ENCODE results near the gene ZNF629.
"Not testable (repeated sequence)": the region's sequence is repeated elsewhere in the genome, so short reads cannot be mapped to it uniquely, and the experiment has no call there.

Gene ZNF629

GRCh38 chr16:30786936-30787612 is at the start of gene ZNF629:
ZNF629 (minus strand) TSS chr16:30787205; CDS start chr16:30784482, 2,723 bp downstream.
- Mint-ChIP-seq H3K27ac (peak within 1 kb of the TSS; percentile 92), H3K4me3 (peak within 1 kb of the TSS; percentile 91), H3K36me3 (ENCODE audit: low read depth) (peaks cover 39% of the 10 kb centered on the region), H3K9me3 (no peaks in the 10 kb centered on the region), H3K27me3 (peaks cover 2% of the 10 kb centered on the region), H3K4me1 (ENCODE audit: low read depth) (peaks cover 28% of the 10 kb centered on the region)
- intact Hi-C loops (cut with micrococcal nuclease): loop anchor here (1.0 kb wide), 2 partner anchors 18 to 88 kb away; no protein-coding TSS in a partner anchor

DNA sequence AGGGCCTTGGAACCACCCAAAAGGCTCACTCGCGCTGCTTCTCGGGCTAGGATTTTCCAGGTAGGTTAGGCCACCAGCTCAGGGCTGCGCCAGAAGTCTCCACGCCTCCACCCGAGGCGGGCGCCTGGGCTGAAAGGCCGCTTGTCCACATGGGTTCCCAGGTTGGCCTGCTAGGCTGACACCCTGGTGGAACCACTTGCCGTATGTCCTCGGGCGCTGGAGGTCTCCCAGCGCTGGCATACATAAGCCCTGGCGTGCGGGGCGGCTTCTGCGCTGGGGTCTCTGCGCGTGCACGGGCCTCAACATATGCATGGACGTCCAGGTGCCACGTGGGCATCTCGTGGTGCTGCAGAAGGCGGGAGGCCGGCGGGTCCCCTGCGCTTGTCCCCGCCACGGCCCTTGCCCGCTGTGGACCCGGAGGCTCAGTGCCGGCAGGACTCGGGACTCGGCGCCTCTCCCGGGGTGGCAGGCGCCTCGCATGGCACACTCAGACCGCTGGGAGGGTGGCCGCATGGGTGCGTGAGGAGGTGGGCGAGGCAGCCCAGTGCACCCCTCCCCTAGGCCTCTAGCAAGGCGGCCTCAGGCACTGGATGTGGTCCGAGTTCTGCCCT is 47.2 kb upstream of the ZNF629 start:
- intact Hi-C loops (cut with micrococcal nuclease): no loop called here
- H3K4me1 Mint-ChIP-seq (ENCODE audit: low read depth): no peaks in the 10 kb centered on the region
- no peaks in the 10 kb centered on the region for H3K36me3 Mint-ChIP-seq (ENCODE audit: low read depth)
- H3K9me3 Mint-ChIP-seq: no peaks in the 10 kb centered on the region
- no peak overlapping the region for H3K27ac Mint-ChIP-seq
- no peak overlapping the region for H3K4me3 Mint-ChIP-seq
- H3K27me3 Mint-ChIP-seq: peaks cover 2% of the 10 kb centered on the region

DNA sequence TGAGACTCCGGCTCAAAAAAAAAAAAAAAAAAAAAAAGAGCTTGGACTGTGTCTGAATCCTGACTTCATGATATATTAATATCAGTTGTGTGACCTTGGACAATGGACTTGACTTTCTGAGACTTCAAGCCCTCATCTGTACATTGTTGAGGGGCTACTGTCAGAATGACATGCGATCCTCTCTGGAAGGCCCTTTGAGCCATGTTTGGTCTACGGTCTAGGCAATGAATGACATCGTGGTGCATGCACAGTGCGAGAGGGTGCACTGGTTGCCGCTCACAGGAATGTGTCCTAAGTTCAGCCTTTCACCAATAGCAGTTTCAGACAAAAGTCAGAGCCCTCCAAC is 43.0 kb upstream of the ZNF629 start:
- H3K4me1 Mint-ChIP-seq (ENCODE audit: low read depth): peaks cover 3% of the 10 kb centered on the region

GRCh38 chr16:30829130-30830071 is 42.4 kb upstream of the ZNF629 start:
- Mint-ChIP-seq H3K27me3 (peaks cover 7% of the 10 kb centered on the region), H3K4me3 (no peak overlapping the region), H3K4me1 (ENCODE audit: low read depth) (peaks cover 6% of the 10 kb centered on the region), H3K9me3 (no peaks in the 10 kb centered on the region), H3K36me3 (ENCODE audit: low read depth) (no peaks in the 10 kb centered on the region), H3K27ac (no peak overlapping the region)
- intact Hi-C loops (cut with micrococcal nuclease): no loop called here

More for the DNA sequence above, 43.0 kb upstream of the ZNF629 start:
- H3K36me3 Mint-ChIP-seq (ENCODE audit: low read depth): no peaks in the 10 kb centered on the region
- no peak overlapping the region for H3K4me3 Mint-ChIP-seq
- no peak overlapping the region for H3K27ac Mint-ChIP-seq
- peaks cover 7% of the 10 kb centered on the region for H3K27me3 Mint-ChIP-seq
- intact Hi-C loops (cut with micrococcal nuclease): no loop called here
- H3K9me3 Mint-ChIP-seq: no peaks in the 10 kb centered on the region

DNA sequence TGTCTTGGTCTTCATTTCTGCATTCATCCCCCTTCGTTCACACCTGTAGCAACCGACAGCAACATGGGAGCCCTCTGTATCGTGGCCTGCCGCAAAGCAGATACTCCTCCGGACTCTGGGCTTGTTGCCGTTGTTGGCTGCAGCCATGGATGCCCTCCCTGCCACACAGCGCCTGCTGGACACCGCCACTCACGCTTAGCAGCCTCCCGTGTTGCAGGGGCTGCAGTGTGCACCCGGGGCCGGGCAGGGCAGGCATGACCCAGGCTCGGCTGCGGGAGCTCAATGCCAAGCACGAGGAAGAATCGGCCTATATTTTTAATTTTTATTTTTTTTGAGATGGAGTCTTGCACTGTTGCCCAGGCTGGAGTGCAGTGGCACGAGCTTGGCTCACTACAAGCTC is 34.9 kb upstream of the ZNF629 start:
- H3K27me3 Mint-ChIP-seq: peaks cover 2% of the 10 kb centered on the region
- H3K27ac Mint-ChIP-seq: no peak overlapping the region
- intact Hi-C loops (cut with micrococcal nuclease): no loop called here
- H3K4me1 Mint-ChIP-seq (ENCODE audit: low read depth): peaks cover 6% of the 10 kb centered on the region
- H3K9me3 Mint-ChIP-seq: no peaks in the 10 kb centered on the region
- H3K4me3 Mint-ChIP-seq: no peak overlapping the region
- H3K36me3 Mint-ChIP-seq (ENCODE audit: low read depth): no peaks in the 10 kb centered on the region

- H3K36me3 Mint-ChIP-seq (ENCODE audit: low read depth); H3K4me3 Mint-ChIP-seq; intact Hi-C loops (cut with micrococcal nuclease); H3K27ac Mint-ChIP-seq; H3K4me1 Mint-ChIP-seq (ENCODE audit: low read depth); H3K27me3 Mint-ChIP-seq; H3K9me3 Mint-ChIP-seq: not testable (repeated sequence)
These were observed 34.4 kb upstream of the ZNF629 start for GRCh38 chr16:30821441-30821840.

DNA sequence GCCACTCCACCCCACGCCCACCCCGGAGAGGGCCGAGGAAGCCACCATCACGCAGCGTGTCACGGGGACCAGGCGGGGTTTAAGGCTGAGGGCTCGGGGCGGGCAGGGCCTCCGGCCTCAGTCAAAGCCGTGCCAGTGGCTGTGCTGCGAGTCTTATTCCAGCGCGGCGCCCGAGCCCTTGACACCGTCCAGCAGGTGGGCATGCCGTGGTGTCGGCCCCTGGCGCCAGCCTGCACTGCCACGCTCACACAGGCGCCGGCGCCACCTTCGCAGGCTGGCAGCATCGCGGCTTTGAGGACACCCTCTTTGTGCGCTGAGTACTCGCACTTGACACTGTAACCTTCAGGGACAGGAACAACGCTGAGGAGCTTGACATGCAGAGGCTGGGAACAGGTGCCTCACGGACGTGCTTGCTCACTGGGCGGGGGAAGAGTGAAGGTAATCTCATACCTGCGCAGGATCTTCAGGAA is 34.0 kb upstream of the ZNF629 start:
- H3K27me3 Mint-ChIP-seq: no peaks in the 10 kb centered on the region
- no peak overlapping the region for H3K27ac Mint-ChIP-seq
- H3K9me3 Mint-ChIP-seq: no peaks in the 10 kb centered on the region
- no peak overlapping the region for H3K4me3 Mint-ChIP-seq
- H3K4me1 Mint-ChIP-seq (ENCODE audit: low read depth): peaks cover 6% of the 10 kb centered on the region
- no peaks in the 10 kb centered on the region for H3K36me3 Mint-ChIP-seq (ENCODE audit: low read depth)
- intact Hi-C loops (cut with micrococcal nuclease): no loop called here

DNA sequence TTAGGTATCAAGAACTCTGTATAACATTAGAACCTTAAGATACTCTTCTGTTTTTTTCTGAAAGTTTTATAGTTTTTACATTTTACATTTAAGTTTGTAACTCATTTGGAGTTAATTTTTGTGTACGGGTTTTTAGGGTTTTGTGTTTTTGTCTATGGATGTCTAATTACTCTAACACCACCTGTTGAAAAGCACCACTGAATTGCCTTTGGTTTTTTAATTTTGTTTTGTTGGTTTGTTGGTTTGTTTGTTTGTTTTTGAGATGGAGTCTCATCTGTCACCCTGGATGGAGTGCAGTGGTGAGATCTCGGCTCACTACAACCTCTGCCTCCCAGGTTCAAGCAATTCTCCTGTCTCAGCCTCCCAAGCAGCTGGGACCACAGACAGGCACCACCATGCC is 29.8 kb upstream of the ZNF629 start:
- no peaks in the 10 kb centered on the region for H3K9me3 Mint-ChIP-seq
- H3K4me3 Mint-ChIP-seq: no peak overlapping the region
- H3K4me1 Mint-ChIP-seq (ENCODE audit: low read depth): peaks cover 28% of the 10 kb centered on the region
- no peak overlapping the region for H3K27ac Mint-ChIP-seq
- H3K36me3 Mint-ChIP-seq (ENCODE audit: low read depth): no peaks in the 10 kb centered on the region
- no peaks in the 10 kb centered on the region for H3K27me3 Mint-ChIP-seq
- intact Hi-C loops (cut with micrococcal nuclease): no loop called here

DNA sequence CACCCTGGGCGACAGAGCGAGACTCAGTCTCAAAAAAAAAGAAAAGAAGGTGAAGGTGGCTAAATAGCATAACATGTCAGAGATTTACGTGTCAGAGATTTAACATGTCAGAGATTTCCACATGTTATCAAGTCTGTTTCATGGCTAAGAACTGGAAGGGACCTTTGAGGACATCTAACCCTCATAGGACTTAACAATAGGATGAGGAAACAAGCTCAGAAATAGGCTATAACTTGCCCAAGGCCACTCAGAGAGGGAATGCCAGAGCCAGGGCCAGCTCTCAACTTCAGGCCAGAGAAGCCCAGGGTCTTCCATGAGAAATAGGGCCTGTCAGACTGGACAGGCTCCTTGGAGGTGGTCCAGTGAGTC is 26.8 kb upstream of the ZNF629 start:
- intact Hi-C loops (cut with micrococcal nuclease): loop anchor here (1.0 kb wide), 1 partner anchor 66 kb away; the partner anchor contains the start of gene PHKG2
- H3K4me3 Mint-ChIP-seq: peak overlapping the region; percentile 87
- H3K9me3 Mint-ChIP-seq: no peaks in the 10 kb centered on the region
- H3K27ac Mint-ChIP-seq: peak overlapping the region; percentile 88
- peaks cover 29% of the 10 kb centered on the region for H3K4me1 Mint-ChIP-seq (ENCODE audit: low read depth)
- no peaks in the 10 kb centered on the region for H3K36me3 Mint-ChIP-seq (ENCODE audit: low read depth)
- H3K27me3 Mint-ChIP-seq: no peaks in the 10 kb centered on the region

DNA sequence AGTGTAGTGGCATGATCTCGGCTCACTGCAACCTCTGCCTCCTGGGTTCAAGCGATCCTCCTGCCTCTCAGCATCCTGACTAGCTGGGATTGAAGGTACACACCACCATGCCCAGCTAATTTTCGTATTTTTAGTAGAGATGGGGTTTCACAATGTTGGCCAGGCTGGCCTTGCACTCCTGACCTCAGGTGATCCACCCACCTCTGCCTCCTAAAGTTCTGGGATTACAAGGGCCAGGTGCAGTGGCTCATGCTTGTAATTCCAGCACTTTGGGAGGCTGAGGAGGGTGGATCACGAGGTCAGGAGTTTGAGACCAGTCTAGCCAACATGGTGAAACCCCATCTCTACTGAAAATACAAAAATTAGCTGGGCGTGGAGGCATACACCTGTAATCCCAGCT is 22.7 kb upstream of the ZNF629 start:
- H3K9me3 Mint-ChIP-seq; intact Hi-C loops (cut with micrococcal nuclease); H3K27me3 Mint-ChIP-seq; H3K4me3 Mint-ChIP-seq; H3K27ac Mint-ChIP-seq: not testable (repeated sequence)
- Mint-ChIP-seq H3K36me3 (ENCODE audit: low read depth) (peaks cover 13% of the 10 kb centered on the region), H3K4me1 (ENCODE audit: low read depth) (peaks cover 49% of the 10 kb centered on the region)

- H3K9me3 Mint-ChIP-seq; H3K4me3 Mint-ChIP-seq; intact Hi-C loops (cut with micrococcal nuclease); H3K27me3 Mint-ChIP-seq: not testable (repeated sequence)
- Mint-ChIP-seq H3K27ac (peak overlapping the region; percentile 81), H3K4me1 (ENCODE audit: low read depth) (peaks cover 43% of the 10 kb centered on the region), H3K36me3 (ENCODE audit: low read depth) (peaks cover 13% of the 10 kb centered on the region)
These were observed 22.0 kb upstream of the ZNF629 start for GRCh38 chr16:30808890-30809426.

- intact Hi-C loops (cut with micrococcal nuclease): no loop called here
- Mint-ChIP-seq H3K27ac (peak overlapping the region; percentile 81), H3K9me3 (no peaks in the 10 kb centered on the region), H3K4me1 (ENCODE audit: low read depth) (peaks cover 39% of the 10 kb centered on the region), H3K4me3 (peak overlapping the region; percentile 55), H3K36me3 (ENCODE audit: low read depth) (peaks cover 13% of the 10 kb centered on the region), H3K27me3 (no peaks in the 10 kb centered on the region)
These were observed 21.1 kb upstream of the ZNF629 start for GRCh38 chr16:30808146-30808545.

DNA sequence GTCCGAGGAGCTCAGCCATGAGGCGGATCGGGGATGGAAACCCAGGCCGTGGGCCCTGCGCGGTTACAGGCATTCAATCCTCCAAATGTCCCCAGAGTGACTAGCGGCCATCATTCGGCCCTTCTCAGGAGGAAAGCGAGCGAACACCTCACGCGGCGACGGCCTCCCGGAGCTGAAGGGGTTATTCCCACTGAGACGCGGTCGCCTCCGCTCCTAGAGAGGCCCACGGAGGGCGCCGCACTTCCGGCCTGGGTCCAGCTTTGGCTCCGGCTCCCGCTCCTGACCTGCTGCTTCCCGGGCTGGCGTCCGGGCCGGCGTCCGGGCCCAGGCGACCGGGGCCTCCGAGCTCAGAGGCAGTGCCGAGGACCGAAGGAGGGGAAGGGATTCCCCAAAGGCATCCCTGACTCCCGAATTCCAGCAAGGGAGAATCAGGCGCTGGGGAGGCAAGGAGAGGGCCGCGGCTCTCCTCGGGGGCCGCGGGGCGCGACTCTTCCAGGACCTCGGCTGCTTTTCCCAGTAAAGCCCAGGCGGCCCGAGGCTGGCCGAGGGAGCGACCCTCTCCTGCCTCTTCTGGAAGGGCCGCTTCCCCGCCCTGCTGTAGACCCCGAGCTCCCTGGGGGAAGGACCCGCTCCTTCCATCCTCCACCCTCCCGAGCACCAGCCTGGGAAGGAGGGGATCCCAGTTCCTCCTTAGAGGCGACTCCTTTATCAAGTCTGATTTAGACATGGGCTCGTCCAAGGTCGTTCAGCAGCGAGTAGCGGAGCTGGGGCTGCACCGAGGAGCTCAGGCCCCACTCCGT is 18.6 kb upstream of the ZNF629 start:
- H3K4me1 Mint-ChIP-seq (ENCODE audit: low read depth): peaks cover 43% of the 10 kb centered on the region
- peak overlapping the region; percentile 82 for H3K4me3 Mint-ChIP-seq
- intact Hi-C loops (cut with micrococcal nuclease): loop anchor here (1.0 kb wide), 2 partner anchors 18 to 70 kb away; partner anchors contain the start of gene ZNF629
- H3K36me3 Mint-ChIP-seq (ENCODE audit: low read depth): peaks cover 13% of the 10 kb centered on the region
- peak overlapping the region; percentile 81 for H3K27ac Mint-ChIP-seq
- no peaks in the 10 kb centered on the region for H3K27me3 Mint-ChIP-seq
- no peaks in the 10 kb centered on the region for H3K9me3 Mint-ChIP-seq
